Renal cortical epithelial cell (primary cell): ENCODE results near the gene ANKRD34A. TPM values are rescaled to one million over a fixed set of nuclear protein-coding genes. Genes with fewer than 3 reads are reported as not detected.

Source experiments
- DNase-seq: peaks from one replicate; pipeline ENCODE4 v3.0.0-alpha.2; 2011; ENCODE audit warnings: low read depth
- total RNA-seq: library from RNA; depleted of rRNA; stranded (reverse); fragments of >200 nt; gene quantifications from 2 replicates; pipeline ENCODE4 v1.2.3, GENCODE V29; 2014

Gene ANKRD34A
- 0.15 TPM in 1 of 2 replicates, not detected in the other for total RNA-seq

- peak; percentile 94 for DNase-seq
Observed at GRCh38 chr1:145964328-145965118, at the start of gene ANKRD34A, which contains the start of gene POLR3GL. Gene ANKRD34A (minus strand): TSS chr1:145964575. CDS start chr1:145961759, 2,816 bp downstream. Gene POLR3GL (plus strand): TSS chr1:145964690. CDS start chr1:145974866, 10,176 bp downstream.

DNA sequence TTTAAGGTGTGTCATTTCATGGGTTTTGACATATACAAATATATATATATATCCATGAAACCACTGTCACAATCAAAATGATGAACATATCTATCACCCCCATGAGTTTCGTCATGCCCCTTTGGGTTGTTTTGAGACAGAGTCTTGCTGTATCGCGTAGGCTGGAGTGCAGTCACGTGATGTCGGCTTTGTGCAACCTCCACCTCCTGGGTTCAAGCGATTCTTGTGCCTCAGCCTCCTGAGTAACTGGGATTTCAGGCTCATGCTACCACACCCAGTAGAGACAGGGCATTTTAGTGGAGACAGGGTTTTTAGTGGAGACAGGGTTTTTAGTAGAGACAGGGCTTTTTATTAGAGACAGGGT is 49.2 kb upstream of the ANKRD34A start:
- DNase-seq = no peak

DNA sequence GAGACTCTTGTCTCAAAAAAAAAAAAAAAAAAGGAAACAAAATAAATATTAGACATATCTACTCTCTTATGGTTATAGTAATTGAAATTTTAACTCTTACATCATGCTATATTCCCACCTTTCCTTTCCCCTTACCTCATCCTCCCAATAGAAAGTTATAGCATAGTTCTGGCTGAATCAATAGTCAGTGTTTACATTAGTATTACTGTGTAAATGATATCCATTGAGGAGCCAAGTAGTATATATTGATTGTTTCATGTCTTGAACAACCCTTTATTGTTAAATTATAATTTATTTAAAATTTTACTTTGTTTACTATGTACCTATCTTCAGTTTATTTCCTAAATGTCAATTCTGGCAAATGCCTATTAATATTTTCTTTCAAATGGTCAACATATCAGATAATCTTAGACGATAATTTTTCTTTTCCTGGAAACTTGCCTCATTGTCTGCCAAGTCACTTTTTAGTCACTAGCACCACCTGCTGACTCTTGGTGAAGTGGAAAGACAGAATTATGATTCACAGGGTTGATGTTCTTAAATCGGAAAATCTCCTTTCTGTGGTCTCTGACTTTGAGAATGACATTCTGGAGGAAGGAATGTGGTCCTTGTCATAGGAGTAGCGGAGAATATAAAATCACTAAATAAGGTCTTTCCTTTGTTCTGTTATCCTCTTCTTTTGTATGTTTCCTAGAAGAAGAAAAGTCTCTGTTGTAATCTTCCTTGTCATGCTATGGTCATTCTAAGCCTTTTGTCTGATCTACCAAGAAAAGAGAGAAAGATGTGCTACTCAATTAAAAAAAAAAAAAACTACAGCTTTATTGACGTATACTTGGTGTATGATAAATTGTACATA is 48.6 kb upstream of the ANKRD34A start:
- DNase-seq = peak; percentile 82

DNA sequence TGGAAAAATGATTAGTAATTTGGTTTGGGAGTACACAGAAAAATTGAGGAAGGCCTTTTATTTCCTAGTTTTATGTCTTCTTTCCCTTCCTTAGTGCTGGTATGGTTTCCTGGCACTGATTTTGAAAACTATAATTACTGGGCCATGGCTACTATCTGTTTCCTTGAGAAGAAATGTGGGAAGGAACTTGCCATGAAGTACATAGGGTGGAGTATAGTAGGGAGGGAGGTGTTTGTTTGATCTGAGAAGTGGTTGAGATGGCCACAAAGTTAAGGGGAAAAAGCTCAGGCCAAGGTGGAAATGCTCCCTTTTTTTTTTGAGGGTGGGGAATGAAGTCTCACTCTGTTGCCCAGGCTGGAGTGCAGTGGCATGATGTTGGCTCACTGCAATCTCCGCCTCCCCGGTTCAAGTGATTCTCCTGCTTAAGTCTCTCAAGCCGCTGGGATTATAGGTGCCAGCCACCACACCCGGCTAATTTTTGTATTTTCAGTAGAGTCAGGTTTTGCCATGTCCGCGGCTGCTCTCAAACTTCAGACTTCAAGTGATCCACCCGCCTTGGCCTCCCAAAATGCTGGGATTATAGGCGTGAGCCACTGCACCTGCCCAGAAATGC is 45.9 kb upstream of the ANKRD34A start:
- no peak for DNase-seq

DNA sequence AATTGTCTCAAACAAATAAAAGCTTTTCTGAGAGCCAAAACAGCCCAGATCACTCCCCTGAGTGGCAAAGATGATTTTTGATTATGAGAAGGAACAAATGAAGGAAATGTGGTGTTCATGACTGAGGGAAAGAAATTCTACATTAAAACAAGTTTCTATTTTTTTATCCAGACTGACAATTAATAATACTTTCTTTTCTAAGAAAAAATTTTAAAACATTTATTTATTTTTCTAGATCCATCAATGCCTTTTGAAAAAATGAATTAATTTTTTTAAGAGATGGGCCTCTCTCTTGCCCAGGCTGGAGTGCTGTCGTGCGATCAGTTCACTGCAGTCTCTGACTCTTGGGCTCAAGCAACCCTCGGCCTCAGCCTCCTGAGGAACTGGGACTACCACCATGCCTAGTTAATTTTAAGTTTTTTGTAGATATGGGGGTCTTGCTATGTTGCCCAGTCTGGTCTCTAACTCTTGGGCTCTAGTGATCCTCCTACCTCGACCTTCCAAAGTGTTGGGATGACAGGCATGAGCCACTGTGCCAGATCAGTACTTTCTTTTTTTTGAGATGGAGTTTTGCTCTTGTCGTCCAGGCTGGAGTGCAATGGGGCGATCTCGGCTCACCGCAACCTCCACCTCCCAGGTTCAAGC is 43.2 kb upstream of the ANKRD34A start:
- DNase-seq = no peak

GRCh38 chr1:146001709-146002108 is 37.3 kb upstream of the ANKRD34A start:
- DNase-seq = no peak

GRCh38 chr1:145999321-146000024 is 35.1 kb upstream of the ANKRD34A start:
- DNase-seq = no peak

DNA sequence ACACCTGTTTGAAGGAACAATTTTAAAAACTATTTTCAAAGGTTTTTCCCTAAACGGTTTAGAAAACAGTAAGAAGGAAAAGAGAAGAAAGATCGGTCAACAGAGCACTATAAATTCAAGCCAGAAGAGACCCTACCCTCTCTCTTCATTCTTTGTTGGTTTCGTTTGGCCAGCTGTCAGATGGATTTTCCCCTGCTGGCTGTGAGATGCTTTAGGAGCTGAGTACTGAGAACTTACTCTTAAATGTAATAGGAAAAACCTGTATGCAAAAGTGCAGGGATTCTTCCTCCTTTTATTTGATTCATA is 33.3 kb upstream of the ANKRD34A start:
- DNase-seq = no peak

DNA sequence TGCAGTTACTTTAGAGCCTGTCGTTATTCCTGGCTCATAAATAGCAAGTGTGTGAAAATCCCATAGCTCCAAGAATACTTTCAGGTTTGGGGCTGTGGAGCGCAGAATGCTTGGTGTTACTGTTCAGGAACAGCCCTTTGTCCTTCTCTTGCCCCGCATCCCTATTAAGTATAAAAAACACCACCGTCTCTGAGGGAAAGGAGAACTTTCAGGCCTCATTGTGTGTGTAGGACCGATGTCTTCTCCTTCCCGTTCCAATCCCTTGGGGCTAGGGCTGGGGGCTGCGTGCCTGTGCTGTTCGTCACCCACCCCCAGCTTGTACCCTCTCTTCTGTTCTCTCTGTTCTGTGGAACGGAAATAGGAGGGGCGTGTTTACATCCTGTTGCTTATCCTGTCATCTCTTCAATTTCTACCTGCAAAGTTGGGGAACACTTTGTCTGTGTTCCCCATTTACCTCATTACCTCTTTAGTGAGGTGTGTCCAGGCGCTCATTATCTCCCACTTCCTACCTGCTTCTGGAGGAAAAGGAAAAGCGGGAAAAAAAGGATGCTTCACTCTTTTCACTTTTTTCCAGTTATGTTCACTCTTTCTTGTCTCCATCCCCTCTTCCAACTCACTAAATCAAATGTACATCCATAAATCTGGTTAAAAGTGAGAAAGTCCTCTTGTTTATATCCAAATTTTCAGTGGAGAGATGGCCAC is 32.8 kb upstream of the ANKRD34A start:
- no peak for DNase-seq

GRCh38 chr1:145996433-145997015 is 32.1 kb upstream of the ANKRD34A start, which contains the start of gene TXNIP:
Gene TXNIP (minus strand): TSS chr1:145996579. CDS start chr1:145996266, 313 bp downstream.
- DNase-seq = peak; percentile 95

GRCh38 chr1:145995964-145996432 is 31.6 kb upstream of the ANKRD34A start:
- no peak for DNase-seq

GRCh38 chr1:145995148-145995881 is 30.9 kb upstream of the ANKRD34A start:
- no peak for DNase-seq

- no peak for DNase-seq
Observed at GRCh38 chr1:145994391-145995120, 30.2 kb upstream of the ANKRD34A start.

GRCh38 chr1:145993618-145994390 is 29.4 kb upstream of the ANKRD34A start:
- DNase-seq = no peak

- no peak for DNase-seq
Observed at GRCh38 chr1:145992958-145993617, 28.7 kb upstream of the ANKRD34A start.

- no peak for DNase-seq
Observed at GRCh38 chr1:145992502-145992936, 28.1 kb upstream of the ANKRD34A start.

- DNase-seq = peak; percentile 61
Observed at GRCh38 chr1:145991735-145992412, 27.5 kb upstream of the ANKRD34A start.
